GM12875 (cell line): Measurements from ENCODE around the gene ZGPAT.

Experiments
- H3K4me3 ChIP-seq: one replicate; pipeline ENCODE4 v1.5.1; 2011; ENCODE audit warnings: low read depth, low read length, control low read depth
- TF ChIP-seq, protein P1 (sequence below): IDR thresholded peaks from 2 replicates; pipeline ENCODE4 v1.5.1; 2011; ENCODE audit warnings: low read depth, mild to moderate bottlenecking, control low read depth, inconsistent platforms, low read length, moderate library complexity, borderline replicate concordance; ENCODE audit not compliant: insufficient read depth

ZGPAT gene

DNA sequence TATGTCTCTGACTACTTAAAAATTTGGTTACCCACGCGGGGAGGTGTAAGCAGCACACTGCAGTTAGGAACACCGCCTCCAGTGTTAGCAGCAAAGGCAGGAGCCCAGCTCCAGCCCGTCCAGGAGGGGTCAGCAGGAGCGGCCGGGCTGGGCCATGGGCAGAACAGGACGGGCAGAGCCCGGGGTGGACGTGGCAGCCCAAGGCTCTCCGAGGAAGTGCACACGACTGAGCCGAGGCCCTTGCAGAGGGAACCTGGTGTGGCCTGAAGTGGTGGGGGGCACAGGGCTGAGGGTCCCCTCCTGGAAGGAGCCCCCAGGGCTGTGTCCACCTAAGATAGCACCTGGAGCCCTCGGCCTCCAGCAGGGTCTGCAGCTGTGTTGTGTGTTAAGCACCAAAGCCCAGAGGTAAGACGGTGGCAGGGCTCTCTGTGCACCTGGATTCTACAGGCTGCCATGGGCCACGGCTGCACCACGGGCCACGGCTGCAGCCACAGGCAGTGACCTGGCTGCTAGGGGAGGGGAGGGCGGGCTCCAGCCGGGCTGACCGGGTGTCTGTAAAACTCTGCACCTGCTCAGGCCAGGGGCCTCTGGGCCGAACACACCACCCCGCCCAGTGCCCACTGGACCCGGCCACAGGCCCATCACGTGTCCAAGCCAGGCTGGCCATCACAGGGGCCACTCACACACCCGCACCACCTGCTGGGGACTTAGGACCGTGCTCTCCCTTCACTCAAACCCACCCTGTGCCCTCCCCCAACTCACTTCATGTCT lies 38.3 kb downstream of the ZGPAT start:
- no peak overlapping the region for H3K4me3 ChIP-seq

DNA sequence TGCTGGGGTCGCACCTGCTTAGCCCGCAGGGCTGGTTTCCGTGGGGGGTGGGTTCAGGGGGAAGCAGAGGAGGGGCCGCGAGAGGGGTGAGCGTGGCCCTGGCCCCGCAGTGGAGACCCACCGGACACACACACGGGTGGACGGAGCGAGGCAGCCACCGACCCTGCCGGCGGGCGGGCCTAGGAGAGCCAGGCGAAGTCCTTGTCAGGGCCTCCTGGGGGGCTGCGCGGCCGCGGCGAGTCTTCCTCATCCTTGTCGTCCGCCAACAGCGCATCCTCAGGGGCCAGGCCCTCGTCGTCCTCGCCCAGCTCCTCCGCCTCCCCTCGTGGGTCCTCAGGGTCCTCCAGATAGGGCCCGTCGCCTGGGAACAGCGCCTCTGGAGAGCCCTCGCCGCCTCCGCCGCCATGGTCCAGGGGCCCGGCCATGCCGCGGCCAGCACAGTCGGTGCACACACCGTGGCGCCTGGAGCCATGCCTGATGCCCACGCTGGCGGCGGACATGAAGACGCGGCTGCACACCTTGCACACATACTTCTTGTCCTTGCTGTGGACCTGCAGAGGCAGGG lies 39.0 kb downstream of the ZGPAT start:
- no peak overlapping the region for H3K4me3 ChIP-seq
- TF ChIP-seq, protein P1, sequence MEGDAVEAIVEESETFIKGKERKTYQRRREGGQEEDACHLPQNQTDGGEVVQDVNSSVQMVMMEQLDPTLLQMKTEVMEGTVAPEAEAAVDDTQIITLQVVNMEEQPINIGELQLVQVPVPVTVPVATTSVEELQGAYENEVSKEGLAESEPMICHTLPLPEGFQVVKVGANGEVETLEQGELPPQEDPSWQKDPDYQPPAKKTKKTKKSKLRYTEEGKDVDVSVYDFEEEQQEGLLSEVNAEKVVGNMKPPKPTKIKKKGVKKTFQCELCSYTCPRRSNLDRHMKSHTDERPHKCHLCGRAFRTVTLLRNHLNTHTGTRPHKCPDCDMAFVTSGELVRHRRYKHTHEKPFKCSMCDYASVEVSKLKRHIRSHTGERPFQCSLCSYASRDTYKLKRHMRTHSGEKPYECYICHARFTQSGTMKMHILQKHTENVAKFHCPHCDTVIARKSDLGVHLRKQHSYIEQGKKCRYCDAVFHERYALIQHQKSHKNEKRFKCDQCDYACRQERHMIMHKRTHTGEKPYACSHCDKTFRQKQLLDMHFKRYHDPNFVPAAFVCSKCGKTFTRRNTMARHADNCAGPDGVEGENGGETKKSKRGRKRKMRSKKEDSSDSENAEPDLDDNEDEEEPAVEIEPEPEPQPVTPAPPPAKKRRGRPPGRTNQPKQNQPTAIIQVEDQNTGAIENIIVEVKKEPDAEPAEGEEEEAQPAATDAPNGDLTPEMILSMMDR: no peak

More for the DNA sequence above, 38.3 kb downstream of the ZGPAT start:
- TF ChIP-seq, protein P1: no peak

GRCh38 chr20:63747622-63748069 lies 39.8 kb downstream of the ZGPAT start:
- H3K4me3 ChIP-seq: no peak overlapping the region
- TF ChIP-seq, protein P1: no peak

DNA sequence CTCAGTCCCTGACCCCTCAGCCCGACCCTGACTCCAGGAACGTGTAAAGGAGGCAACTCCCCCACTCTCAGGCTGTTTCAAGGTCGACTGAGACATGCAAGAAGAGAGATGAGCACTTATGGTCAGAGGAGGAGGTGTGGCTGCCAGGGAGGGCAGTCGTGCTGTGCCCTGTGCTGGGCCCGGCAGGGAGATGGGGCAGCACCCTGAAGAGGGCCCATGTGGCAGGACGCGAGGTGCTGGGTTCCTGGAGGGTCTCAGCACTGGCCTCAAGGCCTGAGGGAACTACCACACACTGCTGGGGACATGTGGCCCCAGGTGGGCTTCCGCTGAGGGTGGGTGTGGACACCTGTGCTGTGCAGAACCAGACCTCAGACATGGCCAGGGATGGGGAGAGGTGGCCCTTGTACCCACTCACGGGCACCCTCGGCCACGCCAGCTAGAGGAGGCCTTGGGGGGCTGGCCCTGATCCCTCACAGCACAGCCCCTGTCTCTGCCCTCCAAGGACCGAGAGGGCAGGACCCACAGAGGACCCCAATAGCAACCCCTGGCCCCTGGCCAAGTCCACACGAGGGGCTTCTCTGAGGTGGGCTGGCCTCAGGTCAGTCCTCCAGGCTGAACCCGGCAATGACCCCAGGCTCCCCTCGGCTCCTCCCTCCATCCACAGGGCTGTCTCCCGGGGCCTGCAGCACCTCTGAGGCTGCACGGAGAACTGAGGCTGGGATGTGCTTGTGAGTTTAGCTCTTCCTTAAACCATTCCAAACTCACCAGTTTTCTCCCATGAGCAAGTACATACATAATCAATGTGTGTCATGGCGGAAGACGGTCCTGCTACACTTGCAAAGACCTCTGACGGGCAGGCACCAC lies 40.5 kb downstream of the ZGPAT start:
- TF ChIP-seq, protein P1: no peak
- H3K4me3 ChIP-seq: no peak overlapping the region

DNA sequence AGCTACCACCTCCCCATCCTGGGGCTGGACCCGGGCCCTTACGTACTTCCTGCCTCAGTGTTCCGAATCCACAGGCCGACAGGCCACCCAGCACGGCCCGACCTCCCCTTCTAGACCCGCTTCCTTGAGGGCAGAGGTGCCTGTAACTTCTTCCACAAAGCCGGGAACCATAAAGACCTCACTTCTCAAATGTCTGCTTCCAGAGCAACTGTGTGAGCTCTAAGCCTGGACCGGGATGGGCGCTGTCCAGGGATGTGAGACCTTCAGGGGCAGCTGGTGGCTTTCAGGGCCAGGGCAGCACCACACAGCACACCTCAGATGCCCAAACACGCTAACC lies 41.1 kb downstream of the ZGPAT start:
- no peak overlapping the region for H3K4me3 ChIP-seq
- TF ChIP-seq, protein P1: no peak

DNA sequence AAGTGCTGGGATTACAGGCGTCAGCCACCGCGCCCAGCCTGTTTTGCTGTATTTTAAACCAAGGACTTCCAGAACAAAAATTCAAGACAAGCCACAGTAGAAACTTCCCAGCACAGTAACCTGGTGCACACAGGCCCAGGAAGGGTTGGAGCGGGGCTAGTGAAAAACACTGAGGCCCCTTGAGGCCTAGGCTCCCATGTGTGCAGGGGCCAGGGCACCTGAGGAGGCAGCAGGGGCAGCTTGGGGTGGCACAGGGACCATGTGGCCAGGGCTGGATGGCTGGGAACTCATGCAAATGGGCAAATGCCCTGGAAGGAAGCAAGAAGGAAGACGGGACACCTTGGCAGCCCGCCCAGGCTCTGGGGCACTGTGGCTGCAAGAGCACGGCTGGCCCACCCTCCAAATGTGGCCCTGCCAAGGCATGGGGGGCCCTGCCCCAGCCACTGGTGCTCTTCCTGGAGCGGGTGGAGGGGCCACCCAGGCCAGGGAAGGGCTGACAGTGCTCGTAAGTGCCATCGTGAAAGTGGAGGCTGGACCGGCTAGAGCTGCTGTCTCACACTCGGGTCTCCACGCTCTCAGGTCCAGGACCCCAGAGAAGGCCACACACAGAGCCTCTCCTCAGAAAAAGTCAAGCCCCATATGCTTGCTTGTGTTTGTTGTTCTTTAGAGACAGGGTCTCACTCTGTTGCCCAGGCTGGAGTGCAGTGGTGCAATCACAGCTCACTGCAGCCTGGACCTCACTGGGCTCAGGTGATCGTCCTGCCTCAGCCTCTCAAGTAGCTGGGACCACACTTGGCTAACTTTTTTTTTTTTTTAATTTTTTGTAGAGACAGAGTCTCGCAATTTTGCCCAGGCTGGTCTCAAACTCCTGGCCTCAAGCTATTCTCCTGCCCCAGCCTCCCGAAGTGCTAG lies 42.0 kb downstream of the ZGPAT start:
- no peak overlapping the region for H3K4me3 ChIP-seq
- TF ChIP-seq, protein P1: no peak
